NOMO-1 treated with dmso at 0.1 percent for 144 hours (cell line): ENCODE data around the gene MPG.
"Not testable (repeated sequence)": the region's sequence is repeated elsewhere in the genome, so short reads cannot be mapped to it uniquely, and the experiment has no call there.

Experiments
- DNase-seq: peaks from one replicate; lab custom pipeline; 2025; ENCODE audit not compliant: unreplicated experiment; lab: John Stamatoyannopoulos, UW

MPG gene

DNA sequence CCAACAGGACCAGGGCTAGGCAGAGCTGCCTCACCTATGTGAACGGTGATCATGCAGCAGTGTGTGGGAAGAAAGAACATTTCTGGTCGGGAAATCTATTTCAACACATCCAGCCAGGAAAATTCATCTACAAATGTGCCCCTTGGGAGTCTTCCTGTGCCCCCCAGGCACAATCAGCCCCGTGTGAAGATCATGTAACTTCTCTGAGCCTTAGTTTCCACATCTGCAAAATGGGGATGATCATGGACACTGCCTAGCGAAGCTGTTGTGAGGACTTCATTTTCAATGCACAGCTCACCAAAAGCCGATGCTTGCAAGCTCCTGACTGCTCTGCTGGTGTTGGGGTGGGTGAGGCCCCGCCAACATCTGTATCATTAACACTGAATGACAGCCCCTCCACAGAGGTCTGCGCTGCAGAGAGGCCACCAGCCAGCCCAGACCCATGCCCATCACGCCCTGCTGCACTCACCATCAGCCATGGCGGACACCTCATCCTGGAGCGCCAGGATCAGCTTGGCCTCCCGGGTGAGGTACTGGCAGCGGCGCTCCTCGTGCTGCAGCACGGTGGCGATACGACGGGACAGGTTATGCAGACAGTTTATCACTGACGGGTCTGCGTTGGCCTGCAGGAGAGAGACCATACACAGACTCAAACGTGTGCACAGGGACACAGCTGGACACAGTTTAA lies 34.3 kb downstream of the MPG start:
- no peak for DNase-seq

DNA sequence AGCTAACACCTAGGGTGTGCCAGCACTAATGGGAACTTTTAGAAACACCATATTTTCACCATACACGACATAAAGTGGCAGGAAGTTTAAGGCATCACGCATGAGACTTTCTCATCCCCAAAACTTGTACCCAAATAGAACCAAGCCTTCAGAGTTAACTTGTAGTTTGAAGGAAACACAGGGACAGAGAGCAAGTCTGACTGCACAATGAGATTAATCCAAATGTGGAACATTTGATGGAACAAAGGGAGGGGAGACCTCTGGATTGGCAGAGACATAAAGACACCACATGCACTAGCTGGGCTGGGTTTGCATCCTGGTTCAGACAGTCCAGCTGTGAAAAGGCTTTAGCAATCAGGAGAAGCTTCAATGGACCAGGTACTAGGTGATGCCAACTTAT lies 36.3 kb downstream of the MPG start:
- DNase-seq, result no peak

DNA sequence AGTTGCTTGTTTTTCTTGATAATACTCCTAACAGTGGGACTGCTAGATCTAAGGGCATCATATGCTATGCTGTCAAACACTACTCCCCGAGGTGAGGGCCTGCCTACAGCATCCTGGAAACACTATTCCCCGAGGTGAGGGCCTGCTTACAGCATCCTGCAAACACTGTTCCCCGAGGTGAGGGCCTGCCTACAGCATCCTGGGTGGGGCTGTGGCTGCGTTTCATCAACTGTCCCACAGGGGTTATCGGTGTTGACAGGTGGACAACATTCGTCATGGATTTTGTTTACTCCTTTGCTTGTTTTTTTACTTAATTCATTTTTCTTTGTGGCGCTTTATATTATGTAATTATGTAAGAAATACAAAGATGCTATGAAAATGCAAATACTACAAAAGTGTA lies 38.0 kb downstream of the MPG start:
- DNase-seq, result no peak

DNA sequence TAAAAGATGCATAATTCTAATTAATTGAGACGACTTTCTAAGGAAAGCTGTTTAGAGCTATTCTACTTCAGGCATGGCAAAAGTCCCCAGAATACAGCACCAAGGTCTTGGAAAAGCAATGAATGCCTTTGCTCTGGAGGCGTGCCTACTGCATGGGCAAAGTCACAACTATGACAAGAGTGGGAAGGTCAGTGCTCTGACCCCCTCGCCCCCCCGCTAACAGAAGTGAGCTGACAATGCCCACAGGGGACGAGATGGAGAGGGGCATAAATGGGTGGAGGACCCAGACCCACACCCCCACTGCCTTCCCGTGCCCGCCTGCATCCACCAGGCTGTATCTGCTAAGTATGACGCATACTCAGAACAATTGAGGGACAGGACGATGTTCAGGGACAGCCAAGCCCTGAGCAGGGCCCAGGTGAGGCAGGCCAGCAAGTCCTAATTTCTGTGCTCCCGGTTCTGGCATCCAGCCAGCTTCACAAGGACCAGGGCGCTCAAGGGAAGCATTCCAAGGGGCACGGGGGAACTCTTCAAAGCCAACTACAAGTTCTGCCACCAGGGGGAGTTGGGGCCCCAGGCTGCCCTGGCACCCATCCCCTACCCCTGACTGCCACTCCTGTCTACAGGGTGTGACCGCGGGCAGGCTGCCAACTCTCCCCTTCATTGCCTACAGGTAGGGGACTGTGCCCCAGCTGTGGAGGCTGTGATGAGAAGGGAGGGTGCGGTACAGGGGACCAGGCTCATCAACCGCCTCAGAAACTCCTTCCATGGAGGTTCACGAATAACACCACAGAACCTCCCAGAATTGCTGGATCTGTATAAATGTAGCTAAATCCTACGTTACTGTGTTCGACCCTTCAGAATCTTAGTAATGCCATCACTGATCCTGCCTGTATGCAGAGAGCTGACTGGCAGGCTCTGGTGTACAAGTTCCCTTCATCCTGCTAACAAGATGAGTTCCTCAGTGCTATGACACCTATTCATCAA lies 39.6 kb downstream of the MPG start:
- DNase-seq, result no peak

DNA sequence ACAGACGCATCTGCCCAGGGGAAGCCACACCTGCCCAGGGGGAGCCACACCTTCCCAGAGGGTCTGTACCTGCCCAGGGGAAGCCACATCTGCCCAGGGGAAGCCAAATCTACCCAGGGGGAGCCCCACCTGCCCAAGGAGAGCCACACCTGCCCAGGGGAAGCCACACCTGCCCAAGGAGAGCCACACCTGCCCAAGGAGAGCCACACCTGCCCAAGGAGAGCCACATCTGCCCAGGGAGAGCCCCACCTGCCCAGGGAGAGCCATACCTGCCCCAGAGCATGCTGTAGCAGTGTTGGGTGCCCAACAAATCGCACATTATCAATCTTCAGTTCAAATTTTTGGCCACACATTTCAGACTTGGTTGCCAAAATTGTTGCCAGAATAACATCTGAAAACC lies 40.8 kb downstream of the MPG start:
- no peak for DNase-seq

DNA sequence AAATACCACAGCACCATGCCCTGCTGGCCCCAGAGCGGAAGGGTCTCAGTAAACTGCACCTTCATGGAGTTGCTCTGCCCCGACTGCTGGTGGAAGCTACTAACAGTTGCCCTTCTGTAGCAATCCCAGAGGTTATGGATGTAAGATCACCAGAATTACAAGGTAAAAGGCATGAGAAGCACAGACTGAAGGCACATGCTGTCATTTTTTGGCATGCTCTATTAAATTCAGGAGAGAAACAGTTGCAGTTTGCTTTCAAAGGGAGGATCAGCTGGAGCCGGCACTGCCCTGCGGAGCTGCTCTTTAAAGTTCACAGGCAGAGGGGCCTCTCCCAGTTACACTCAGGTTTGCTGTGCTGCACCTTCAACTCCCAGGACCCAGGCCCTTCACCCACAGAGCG lies 41.3 kb downstream of the MPG start:
- DNase-seq, result no peak

DNA sequence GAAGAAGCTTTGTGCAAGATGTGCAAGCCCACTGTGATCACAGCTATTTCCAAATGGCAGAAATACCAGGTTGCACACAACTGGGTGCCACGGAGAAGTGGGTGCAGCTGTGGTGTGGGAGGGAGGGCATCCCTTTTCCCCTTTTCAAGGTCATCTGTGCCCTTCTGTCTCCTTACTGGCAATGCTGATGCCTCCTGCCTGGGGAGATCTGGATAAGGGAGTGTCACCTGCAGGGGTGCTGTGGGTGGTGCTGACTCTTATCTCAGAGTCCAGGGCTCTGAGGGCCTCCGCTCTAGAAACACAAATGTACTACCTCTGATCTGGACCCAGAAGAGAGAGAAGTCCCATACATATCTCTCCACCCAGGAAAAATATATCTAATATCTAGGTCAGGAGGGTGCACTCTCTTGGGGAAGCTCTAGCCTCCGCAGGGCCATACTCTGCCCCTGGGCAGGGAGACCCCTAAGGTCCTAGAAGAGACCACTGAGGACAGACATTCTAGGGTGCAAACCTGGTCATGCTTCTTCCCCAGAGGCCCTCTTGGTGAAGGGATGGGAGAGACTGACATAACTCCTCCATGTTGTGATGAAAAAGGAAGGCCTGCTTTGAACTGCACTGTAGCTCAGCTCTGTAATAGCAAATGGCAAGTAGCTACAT lies 41.9 kb downstream of the MPG start:
- DNase-seq, result no peak

DNA sequence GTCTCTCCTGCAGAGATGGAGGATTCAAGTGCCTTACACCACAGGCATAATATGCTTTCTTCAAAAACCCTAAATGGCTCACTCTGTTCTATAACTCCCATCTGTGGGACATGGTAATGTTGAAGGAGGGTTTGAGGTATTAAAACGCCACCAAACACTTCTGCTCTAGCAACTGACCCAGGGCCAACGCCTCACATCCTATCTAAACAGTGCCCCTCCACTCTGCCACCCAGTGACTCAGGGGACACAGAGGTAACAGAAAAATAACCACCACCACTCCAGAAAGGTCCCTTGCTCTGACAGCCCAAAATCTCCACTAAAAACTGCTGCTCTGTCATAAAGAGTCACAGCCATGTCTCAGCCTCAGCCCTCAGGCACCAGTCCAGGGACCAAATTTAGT lies 42.7 kb downstream of the MPG start:
- no peak for DNase-seq

DNA sequence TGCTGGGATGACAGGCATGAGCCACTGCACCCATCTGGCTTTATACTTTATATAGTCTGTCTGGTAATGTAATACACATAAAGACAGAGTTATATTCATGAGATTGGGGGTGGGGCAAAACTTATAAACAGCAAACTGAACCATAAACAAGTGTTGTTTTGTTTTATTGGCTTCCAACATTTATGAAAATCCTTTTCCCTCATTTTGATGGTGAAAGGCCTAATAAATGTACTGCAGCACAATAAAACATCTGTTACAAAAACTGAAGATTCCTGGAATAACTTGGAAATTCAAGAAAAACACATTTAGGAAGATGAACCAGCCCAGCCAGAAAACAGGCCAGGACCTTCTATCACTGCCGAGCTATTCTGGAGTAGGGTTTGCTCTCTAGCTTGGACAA lies 44.3 kb downstream of the MPG start:
- no peak for DNase-seq

DNA sequence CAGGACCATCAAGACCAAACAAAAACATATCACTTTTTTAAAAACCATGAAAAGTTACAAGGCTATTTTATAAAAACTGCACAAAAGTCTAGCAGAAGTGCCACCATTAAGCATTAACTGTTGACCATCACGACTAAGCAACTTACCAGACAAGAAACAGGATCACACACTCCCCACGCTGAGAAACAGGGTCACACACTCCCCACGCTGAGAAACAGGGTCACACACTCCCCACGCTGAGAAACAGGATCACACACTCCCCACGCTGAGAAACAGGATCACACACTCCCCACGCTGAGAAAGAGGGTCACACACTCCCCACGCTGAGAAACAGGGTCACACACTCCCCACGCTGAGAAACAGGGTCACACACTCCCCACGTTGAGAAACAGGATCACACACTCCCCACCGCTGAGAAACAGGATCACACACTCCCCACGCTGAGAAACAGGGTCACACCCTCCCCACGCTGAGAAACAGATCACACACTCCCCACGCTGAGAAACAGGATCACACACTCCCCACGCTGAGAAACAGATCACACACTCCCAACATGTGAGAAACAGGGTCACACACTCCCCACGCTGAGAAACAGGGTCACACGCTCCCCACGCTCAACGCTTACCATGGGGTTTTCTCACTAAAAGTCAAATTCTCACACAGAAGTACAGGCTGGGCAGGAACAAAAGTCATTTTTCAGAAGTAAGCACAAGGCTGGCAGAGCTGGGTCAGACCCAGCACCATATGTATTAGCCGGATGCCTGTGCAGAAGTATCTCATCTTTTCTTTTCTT lies 45.7 kb downstream of the MPG start:
- not testable (repeated sequence) for DNase-seq

DNA sequence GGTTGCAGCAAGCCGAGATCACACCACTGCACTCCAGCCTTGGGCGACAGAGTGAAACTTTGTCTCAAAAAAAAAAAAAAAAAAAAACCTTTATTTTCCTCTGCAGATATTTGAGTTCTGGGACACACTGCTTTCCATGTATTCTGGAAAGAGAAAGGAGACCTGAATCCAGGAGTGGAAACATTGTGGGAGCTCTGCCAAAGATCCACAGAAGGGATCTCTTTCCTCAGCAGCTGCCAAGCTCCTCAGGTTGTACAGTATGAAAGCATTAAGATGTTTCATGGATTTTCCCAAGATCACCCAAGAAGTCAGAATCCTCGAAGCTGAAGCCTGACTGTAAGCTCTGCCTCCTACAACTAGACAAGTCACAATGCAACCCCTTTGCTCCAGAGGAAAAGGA lies 47.0 kb downstream of the MPG start:
- DNase-seq, result no peak

DNA sequence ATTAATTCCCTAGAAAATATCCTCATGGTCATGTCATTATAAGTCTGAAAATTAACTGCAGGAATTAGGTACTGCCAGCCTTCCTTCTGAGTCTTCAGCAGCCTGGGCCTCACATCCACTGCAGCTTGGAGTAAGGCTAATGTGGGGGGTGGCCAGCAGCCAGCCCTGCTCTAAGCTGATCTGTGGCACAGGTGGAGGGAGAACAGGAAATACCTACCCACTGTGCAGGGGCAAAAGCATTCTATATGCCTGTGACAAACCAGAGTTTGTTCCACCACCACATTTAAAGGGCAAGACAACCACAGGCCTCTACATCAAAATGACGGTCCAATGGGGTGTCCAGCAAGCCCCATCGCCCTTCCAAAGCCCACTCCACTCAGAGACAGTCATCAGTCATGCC lies 51.0 kb downstream of the MPG start:
- no peak for DNase-seq

DNA sequence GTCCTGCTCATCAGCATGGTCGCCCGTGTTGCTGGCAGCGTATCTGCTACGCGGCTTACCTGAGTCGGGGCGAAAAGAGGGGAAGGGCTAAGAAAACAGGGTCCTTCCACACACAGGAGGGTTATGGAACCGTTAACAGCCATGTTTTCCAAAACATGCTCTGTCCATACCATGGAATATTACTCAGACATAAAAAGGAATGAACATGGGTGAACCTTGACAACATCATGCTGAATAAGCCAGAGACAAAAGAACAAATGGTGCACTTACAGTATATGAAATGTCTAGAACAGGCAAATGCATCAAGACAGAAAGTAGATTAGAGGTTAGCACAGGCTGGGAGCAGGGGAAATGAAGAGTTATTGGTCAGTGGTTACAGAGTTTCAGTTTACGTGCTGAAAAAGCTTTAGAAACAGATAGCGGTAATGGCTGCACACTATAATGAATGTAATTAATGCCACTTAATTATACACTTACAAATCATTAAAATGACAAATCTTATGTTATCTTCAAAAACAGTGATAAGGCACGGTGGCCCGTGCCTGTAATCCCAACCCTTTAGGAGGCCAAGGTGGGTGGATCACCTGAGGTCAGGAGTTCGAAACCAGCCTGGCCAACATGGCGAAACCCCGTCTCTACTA lies 52.6 kb downstream of the MPG start:
- DNase-seq, result no peak

DNA sequence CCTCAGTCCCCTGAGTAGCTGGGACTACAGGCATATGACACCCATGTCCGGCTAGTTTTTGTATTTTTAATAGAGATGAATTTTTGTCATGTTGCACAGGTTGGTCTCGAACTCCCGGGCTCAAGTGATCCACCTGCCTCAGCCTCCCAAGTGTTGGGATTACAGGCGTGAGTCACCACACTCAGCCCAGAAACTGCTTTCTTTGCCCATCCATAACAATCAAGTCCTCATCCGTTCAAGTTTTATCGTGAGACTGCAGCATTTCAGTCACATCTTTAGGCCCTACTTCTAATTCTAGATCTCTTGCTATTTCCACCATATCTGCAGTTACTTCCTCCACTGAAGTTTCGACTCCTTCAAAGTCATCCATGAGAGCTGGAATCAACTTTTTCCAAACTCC lies 54.1 kb downstream of the MPG start:
- no peak for DNase-seq

DNA sequence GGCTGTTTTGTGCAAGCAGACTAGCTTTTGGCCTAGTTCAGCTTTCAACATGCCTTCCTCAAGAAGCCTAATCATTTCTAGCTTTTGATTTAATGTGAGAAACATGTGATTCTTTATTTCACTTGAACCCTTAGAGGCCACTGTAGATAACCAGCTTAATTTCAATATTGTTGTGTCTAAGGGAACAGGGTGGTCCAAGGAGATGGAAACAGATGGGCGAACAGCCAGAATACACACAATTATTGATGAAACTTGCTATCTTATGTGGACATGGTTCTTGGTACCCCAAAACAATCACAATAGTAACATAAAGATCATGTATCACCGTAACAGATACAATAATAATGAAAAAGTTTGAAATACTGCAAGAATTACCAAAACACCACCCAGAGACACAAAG lies 55.7 kb downstream of the MPG start:
- no peak for DNase-seq
